ENCODE measurements around the gene FXYD6.

FXYD6 gene

GRCh38 chr11:117906710-117907109 is 30.3 kb upstream of the FXYD6 start:
- no peak for DNase-seq
- TF ChIP-seq POLR2A (IDR thresholded peaks at IDR 0.05; ENCODE audit: low read length) = no peak
- TF ChIP-seq GATA1 (IDR thresholded peaks at IDR 0.05; ENCODE audit: low read depth, low read length) = no peak

DNA sequence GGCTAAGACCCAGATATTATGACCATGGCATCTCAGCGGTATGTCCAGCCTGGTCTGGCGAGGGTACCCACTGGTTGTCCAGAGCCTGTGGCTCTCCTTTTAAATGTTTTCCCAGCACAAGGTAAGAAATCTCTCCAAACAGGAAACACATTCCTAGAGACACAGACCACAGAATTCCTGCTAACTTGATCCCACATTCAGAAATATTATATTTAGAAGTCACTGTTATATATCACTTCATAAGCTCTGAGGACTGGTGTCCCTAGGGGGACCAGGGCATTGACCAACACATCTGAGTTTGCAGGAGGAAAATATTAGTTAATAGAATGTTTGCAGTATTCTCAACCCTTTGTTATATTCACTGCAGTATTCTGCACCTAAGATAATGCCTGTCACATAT is 29.7 kb upstream of the FXYD6 start:
- TF ChIP-seq GATA1 (IDR thresholded peaks at IDR 0.05; ENCODE audit: low read depth, low read length) (no peak), POLR2A (IDR thresholded peaks at IDR 0.05; ENCODE audit: low read length) (no peak)
- DNase-seq = no peak

DNA sequence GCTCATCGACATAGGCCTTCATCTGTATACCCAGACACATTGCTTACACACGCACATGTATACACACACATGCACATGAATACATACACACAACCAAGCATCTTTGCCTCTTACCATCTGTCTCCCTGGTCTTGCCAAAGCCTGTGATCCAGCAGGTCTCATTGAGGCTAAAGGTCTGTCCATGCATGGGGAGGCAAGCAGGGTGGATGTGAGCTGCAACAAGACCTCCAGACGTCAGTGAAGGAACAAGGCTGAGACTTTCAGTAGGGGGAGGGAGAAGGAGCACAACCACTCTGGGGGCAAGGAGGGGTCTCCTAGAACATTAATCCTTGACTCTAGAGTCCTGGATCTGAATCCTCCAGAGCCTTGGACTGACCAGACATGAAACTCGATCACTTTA is 29.1 kb upstream of the FXYD6 start:
- no peak for DNase-seq
- TF ChIP-seq POLR2A (IDR thresholded peaks at IDR 0.05; ENCODE audit: low read length) (no peak), GATA1 (IDR thresholded peaks at IDR 0.05; ENCODE audit: low read depth, low read length) (no peak)

- TF ChIP-seq POLR2A (IDR thresholded peaks at IDR 0.05; ENCODE audit: low read length) = no peak
- no peak for DNase-seq
Measured at GRCh38 chr11:117903505-117904382, 27.3 kb upstream of the FXYD6 start.

DNA sequence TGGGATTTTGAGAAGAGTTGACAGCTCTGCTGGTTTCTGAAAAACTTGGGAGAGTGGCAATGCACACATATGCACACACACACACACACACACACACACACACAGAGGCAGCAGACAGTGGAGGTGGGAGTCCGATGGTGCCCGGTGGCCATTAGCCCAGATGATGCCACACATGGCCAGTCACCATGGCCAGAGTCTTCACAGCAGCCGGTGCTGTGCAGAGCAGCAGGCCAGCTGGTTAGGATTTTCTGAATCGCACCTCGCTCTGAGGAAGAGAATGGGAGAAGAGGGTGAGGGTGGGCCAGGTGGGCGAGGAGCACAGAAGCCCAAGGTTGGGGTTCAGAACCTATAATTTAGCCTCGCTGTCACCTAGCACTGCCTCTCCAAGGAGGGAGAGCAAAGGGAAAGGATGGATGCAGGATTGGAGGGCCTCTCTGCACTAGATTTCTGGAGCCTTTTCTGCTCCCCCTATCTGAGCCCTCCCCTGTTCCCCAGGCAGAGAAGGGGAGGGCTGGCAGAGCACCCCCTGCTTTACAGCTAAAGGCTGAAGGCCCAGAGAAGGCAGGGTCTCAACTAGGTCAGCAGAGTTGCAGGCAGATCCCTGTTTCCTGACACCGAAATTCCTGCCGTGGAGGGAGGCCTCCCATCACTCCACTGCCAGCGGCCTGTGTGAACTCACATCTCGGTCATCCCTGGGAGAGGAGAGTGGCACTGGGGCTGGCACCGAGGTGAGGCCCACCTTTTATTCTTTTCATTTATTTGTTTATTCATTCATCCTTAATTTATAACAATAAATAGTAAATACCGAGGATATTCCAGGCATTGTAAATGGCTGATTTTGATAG is 25.8 kb upstream of the FXYD6 start:
- no peak for TF ChIP-seq GATA1 (IDR thresholded peaks at IDR 0.05; ENCODE audit: low read depth, low read length)
- no peak for TF ChIP-seq POLR2A (IDR thresholded peaks at IDR 0.05; ENCODE audit: low read length)
- no peak for DNase-seq

DNA sequence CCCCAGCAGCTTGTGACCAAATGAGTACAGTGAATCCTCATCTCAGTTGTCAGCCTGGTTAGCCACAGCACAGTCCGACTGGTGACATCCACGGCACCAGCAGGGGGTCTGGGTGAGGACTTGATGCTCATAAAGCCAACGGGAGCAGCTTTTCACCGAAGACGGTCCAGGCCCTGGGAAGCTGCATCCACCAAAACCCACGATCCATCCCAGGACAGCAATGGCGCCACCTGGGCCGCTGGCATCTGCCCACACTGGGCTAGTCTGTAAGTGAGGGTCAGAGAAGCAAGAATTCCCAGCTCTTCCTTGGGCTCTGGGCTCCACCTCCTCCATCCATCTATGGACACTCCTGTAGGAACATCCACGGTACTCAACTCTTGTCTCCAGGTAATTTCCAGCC is 25.1 kb upstream of the FXYD6 start:
- TF ChIP-seq GATA1 (IDR thresholded peaks at IDR 0.05; ENCODE audit: low read depth, low read length) (no peak), POLR2A (IDR thresholded peaks at IDR 0.05; ENCODE audit: low read length) (no peak)

DNA sequence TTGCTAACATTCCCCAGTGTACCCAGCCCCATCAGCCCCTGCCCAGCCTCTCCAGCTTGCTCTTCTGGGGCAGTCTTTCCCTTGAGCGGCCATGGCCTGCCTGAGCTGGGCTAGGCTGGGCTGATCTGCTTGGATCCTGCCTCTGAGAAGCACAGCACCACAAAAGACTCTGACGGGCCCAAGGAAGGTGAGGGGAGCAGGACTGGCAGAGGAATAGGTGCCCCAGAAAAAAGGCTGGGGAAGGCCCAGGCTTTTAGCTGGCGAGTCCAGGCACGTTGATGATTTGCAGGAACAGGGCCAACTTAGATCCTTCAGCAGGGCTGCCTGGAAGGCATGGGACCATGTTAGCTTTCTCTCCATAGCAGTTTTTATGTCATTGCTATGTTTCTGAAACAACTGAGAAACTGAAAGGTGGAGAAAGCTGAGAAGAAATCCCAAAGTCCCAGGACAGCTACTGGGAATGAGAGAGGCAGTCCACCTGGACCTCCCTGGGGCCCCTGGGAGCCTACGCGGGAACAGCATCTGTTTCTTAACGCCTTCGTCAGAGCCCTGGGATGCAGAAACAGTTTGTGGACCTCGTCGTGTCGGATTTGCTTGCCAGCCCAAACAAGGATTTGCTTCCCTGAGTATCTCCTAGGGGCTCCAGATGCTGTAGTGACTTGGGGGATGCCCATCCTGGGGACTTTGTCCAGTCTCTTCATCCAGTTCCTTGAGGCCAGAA is 24.4 kb upstream of the FXYD6 start:
- no peak for TF ChIP-seq POLR2A (IDR thresholded peaks at IDR 0.05; ENCODE audit: low read length)
- no peak for TF ChIP-seq GATA1 (IDR thresholded peaks at IDR 0.05; ENCODE audit: low read depth, low read length)
- DNase-seq = no peak

More for the DNA sequence above, 25.1 kb upstream of the FXYD6 start:
- DNase-seq = no peak

DNA sequence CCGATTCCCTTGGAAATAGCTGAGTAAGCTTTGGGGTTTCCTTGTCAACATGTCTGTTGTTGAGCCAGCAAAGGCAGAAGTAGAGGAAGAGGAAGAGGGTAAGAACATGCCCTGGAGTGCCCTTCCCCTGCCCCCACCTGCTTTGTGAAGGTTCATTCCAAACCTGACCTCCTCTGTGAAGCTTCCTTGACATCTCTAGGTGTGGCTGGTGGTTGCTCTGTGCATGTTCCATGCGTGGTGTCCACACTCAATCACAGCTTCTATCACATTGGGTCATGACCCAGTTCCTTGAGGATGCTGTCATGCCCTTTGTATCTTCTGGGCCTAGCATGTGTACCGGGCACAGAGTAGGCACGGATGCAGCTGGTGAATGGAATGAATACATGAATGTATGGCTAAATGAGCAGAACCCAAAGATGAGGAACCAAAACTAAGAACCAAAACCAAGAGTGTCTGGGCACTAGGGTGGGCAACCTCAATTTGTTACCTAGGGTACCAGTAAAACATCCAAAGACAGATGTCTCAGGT is 23.7 kb upstream of the FXYD6 start:
- TF ChIP-seq POLR2A (IDR thresholded peaks at IDR 0.05; ENCODE audit: low read length) (no peak), GATA1 (IDR thresholded peaks at IDR 0.05; ENCODE audit: low read depth, low read length) (no peak)
- DNase-seq = no peak

DNA sequence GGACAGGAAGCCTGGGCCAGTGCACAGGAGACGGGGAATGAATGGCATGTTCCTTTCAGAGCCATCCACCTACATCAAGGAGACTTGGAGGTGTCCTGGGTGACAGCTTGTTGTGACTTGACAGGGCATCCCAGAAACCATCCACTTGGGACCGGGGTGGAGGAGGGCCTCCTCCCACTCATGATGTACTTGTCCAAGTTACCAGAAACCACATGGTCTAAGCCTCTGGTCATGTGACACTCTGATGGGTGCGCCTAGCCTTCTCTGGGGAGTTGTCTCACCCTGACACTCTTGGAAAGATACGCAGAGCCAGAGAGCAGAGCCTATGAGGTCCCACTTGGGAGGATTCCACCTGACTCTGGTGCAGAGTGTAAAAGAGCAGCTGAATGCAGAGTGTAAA is 21.6 kb upstream of the FXYD6 start:
- DNase-seq = no peak
- TF ChIP-seq GATA1 (IDR thresholded peaks at IDR 0.05; ENCODE audit: low read depth, low read length) (no peak), POLR2A (IDR thresholded peaks at IDR 0.05; ENCODE audit: low read length) (no peak)

DNA sequence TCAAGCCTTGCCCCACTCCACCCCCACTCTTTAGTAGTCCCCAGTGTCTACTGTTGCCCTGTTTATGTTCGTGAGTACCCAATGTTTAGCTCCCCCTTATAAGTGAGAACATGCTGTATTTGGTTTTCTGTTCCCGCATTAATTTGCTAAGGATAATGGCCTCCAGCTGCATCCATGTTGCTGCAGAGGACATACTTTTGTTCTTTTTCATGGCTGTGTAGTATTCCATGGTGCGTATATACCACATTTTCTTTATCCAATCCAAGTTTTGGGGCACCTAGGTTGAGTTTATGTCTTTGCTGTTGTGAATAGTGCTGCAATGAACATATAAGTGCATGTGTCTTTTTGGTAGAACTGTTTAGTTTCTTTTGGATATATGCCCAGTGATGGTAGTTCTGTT is 16.2 kb upstream of the FXYD6 start:
- DNase-seq = no peak

GRCh38 chr11:117891362-117891761 is 14.9 kb upstream of the FXYD6 start:
- TF ChIP-seq POLR2A (IDR thresholded peaks at IDR 0.05; ENCODE audit: low read length) (no peak), GATA1 (IDR thresholded peaks at IDR 0.05; ENCODE audit: low read depth, low read length) (no peak)
- no peak for DNase-seq

More for the DNA sequence above, 16.2 kb upstream of the FXYD6 start:
- TF ChIP-seq POLR2A (IDR thresholded peaks at IDR 0.05; ENCODE audit: low read length) (no peak), GATA1 (IDR thresholded peaks at IDR 0.05; ENCODE audit: low read depth, low read length) (no peak)

GRCh38 chr11:117888139-117888566 is 11.7 kb upstream of the FXYD6 start:
- TF ChIP-seq GATA1 (IDR thresholded peaks at IDR 0.05; ENCODE audit: low read depth, low read length) (no peak), POLR2A (IDR thresholded peaks at IDR 0.05; ENCODE audit: low read length) (no peak)
- no peak for DNase-seq

- DNase-seq = no peak
- TF ChIP-seq GATA1 (IDR thresholded peaks at IDR 0.05; ENCODE audit: low read depth, low read length) (no peak), POLR2A (IDR thresholded peaks at IDR 0.05; ENCODE audit: low read length) (no peak)
Measured at GRCh38 chr11:117887431-117888138, 11.1 kb upstream of the FXYD6 start.

Data from erythroblast (primary cell).